Testis (tissue), 2 donors: Measurements from ENCODE around the gene RNASE8.

Experiments
- POLR2A ChIP-seq: fragments of 450-650 bp; IDR thresholded peaks from one replicate; pipeline ENCODE4 v1.6.1; 2017; ENCODE audit warnings: antibody characterized with exemption, mild to moderate bottlenecking, moderate library complexity
- TF ChIP-seq, protein P1 (sequence below), 3 experiments: fragments of 450-650 bp in 2 of 3; fragments of 200-600 bp in 1 of 3; sonication (generic) in 1 of 3; IDR thresholded peaks; one replicate each; pipeline ENCODE4 v1.5.1; 2016 to 2019; ENCODE audit warnings: antibody characterized with exemption in 3 of 3, mild to moderate bottlenecking in 2 of 3, moderate library complexity in 1 of 3

DNA sequence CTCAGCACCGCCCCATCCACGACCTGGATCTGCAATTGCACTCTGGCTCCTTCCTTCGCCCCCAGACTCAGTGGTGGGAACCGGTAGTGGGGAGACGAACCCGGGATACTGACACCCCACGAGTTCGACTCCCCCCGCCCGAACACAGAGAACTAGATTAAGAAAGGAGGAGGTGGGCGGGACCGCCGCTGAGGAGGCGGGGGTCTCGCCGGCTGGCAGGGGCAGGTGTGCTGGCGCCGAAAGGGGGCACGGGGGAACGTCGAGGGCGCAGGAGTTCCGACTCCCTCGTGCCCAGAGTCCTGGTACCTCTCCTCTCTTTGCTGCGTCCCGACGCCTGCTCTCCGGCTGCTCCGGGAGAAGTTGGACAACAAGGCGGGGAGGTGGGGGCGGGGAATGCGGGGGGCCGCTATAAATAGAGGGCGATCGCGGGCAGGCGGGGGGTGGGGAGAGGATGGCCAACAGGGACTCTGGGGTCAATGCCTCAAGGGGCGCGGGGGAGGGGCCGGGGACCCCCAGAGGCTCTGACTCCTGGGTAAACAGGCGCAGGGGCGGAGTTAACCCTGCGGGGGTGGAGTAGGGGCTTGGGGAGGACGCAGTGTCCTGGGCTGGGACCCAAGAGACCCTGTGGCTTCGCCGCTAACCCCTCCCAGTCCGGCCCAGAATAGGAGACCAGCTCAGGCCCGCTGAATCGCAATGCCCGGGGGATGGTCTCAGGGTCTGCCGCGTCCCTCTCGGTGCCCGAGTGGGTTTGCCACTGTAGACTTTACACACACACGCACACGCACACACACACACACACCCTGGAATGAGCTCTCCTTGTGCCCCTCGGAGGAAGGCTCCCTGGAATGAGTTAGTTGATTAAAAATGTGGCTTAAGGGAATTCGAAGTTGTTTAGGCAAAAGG is 32.0 kb upstream of the RNASE8 start:
- no peak for TF ChIP-seq POLR2A
- TF ChIP-seq, protein P1, sequence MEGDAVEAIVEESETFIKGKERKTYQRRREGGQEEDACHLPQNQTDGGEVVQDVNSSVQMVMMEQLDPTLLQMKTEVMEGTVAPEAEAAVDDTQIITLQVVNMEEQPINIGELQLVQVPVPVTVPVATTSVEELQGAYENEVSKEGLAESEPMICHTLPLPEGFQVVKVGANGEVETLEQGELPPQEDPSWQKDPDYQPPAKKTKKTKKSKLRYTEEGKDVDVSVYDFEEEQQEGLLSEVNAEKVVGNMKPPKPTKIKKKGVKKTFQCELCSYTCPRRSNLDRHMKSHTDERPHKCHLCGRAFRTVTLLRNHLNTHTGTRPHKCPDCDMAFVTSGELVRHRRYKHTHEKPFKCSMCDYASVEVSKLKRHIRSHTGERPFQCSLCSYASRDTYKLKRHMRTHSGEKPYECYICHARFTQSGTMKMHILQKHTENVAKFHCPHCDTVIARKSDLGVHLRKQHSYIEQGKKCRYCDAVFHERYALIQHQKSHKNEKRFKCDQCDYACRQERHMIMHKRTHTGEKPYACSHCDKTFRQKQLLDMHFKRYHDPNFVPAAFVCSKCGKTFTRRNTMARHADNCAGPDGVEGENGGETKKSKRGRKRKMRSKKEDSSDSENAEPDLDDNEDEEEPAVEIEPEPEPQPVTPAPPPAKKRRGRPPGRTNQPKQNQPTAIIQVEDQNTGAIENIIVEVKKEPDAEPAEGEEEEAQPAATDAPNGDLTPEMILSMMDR (IDR thresholded peaks at IDR 0.05) = no peak
